ENCODE measurements around the gene TMEFF2.

- TF ChIP-seq POLR2AphosphoS5 (IDR thresholded peaks at IDR 0.05; ENCODE audit: low read depth, low read length) = no peak
- no peak for TF ChIP-seq POLR2A (IDR thresholded peaks at IDR 0.05; ENCODE audit: low read depth, low read length)
- TF ChIP-seq TAF1 (IDR thresholded peaks at IDR 0.05; ENCODE audit: low read depth, low read length) = no peak
- no peak for TF ChIP-seq SPI1 (IDR thresholded peaks at IDR 0.05; ENCODE audit: low read depth, low read length)
- no peak for TF ChIP-seq PAX5 (IDR thresholded peaks at IDR 0.05; ENCODE audit: insufficient read depth, low read length, severe bottlenecking)
Observed at GRCh38 chr2:192010073-192010472, 184.7 kb downstream of the TMEFF2 start.

Measured in GM12891 (cell line).